Body of pancreas (tissue), 4 donors: ENCODE results near the gene GMPPB.
"Not testable (repeated sequence)": the region's sequence is repeated elsewhere in the genome, so short reads cannot be mapped to it uniquely, and the experiment has no call there.

Experiments used
- POLR2A ChIP-seq, 3 donors: fragments of 450-650 bp; IDR thresholded peaks; one replicate each; pipeline ENCODE4 v1.6.1; 2016; ENCODE audit warnings: antibody characterized with exemption in 3 of 3, mild to moderate bottlenecking in 2 of 3
- TF ChIP-seq, protein P1 (sequence below), 7 experiments: fragments of 450-650 bp in 4 of 7; fragments of 200-600 bp in 3 of 7; sonication (generic) in 3 of 7; IDR thresholded peaks; one replicate each; pipeline ENCODE4 v1.5.1; 2016 to 2019; ENCODE audit warnings: antibody characterized with exemption in 7 of 7

DNA sequence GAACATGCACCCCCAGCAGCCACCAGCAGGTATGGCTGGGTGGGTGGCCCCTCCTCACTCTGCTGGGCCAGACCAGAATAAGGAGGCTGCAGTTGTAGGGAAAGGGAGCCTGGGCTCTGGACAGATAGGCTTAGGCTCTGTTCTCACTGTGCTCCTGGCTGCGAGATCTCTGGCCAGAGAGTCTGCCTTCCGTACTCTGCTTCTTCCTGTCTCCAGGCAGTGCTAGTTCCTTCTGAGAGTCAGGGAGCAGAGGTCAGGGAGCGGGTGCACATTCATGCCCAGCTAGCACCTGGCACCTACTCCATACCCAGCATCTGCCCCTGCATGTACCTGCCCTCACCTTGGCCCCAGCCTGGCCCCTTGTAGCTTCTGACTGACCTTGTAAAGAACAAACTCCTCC, 32.3 kb downstream of the GMPPB start:
- TF ChIP-seq, protein P1, sequence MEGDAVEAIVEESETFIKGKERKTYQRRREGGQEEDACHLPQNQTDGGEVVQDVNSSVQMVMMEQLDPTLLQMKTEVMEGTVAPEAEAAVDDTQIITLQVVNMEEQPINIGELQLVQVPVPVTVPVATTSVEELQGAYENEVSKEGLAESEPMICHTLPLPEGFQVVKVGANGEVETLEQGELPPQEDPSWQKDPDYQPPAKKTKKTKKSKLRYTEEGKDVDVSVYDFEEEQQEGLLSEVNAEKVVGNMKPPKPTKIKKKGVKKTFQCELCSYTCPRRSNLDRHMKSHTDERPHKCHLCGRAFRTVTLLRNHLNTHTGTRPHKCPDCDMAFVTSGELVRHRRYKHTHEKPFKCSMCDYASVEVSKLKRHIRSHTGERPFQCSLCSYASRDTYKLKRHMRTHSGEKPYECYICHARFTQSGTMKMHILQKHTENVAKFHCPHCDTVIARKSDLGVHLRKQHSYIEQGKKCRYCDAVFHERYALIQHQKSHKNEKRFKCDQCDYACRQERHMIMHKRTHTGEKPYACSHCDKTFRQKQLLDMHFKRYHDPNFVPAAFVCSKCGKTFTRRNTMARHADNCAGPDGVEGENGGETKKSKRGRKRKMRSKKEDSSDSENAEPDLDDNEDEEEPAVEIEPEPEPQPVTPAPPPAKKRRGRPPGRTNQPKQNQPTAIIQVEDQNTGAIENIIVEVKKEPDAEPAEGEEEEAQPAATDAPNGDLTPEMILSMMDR (IDR thresholded peaks at IDR 0.05), result not testable (repeated sequence)
- TF ChIP-seq POLR2A (IDR thresholded peaks at IDR 0.05), result not testable (repeated sequence)
